IPS-11a (cell line): Measurements from ENCODE around the gene TEC.

Source experiments
- H3K4me3 ChIP-seq: one replicate; pipeline ENCODE4 v1.5.1; 2013; ENCODE audit warnings: low read depth, low read length, control low read depth

The TEC gene

GRCh38 chr4:48093991-48094416 lies 175.6 kb downstream of the TEC start:
- no peak overlapping the region for H3K4me3 ChIP-seq

- H3K4me3 ChIP-seq = no peak overlapping the region
Observed at GRCh38 chr4:48090621-48091020, 179.0 kb downstream of the TEC start.

DNA sequence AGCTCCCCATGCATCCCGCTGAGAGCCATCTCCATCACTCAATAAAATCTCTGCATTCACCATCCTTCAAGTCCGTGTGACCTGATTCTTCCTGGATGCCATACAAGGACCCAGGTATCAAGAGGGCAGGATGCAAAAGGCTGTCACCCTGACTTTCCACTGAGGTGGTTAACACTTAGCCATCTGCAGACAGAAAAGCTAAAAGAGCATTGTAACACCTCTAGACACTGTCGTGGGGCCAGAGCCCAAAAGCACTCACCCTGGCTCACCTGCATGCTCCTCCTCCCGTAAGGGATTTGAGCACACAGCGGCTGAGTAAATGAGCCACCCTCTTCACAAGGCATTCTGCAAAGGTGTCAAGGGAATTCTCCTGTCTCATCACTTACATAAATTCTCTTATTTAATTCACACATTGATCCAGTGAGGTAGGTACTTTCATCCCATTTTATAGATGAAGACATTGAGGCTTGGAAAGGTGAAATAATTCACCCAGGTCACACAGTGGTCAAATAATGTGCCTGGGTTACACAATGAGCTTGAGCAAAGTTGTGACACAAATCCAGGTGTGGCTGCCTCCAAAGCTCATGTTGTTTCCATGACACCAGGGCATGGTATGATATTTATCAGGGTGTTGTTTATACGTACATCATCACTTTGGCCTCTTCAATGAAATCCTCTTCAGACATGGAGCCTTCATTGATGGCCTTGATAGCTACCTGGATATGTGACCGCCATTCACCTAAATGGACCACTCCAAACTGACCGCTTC lies 183.6 kb downstream of the TEC start:
- no peak overlapping the region for H3K4me3 ChIP-seq
